ENCODE results near the gene DNAJC13. TPM values are rescaled to one million over a fixed set of nuclear protein-coding genes. Genes with fewer than 3 reads are reported as not detected.

DNAJC13 gene
- total RNA-seq, 1 experiment from 2014 or later = 33.0 TPM

DNA sequence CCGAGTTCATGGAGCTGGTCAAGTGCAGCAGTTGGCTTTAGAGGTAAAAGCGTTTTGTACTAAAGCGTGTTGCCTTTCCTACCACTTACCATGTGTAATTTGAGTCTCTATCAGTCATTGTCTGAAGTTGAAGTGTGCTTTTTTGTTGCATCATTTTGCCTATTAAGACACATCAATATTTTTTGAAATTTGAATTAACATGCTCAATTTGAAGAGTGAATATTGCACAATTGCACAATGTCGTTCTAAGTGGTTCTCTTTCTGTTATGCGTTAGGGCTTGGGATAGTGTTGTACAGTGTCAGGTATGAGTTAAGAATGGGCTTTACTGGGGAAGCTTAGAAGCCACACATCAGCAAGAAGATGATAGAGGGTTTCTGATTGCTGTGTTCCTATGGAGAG lies 95.8 kb downstream of the DNAJC13 start:
- Mint-ChIP-seq H3K27me3 (ENCODE audit: insufficient read depth, unreplicated experiment) (no peaks in the 10 kb centered on the region), H3K4me1 (ENCODE audit: insufficient read depth, unreplicated experiment) (no peaks in the 10 kb centered on the region), H3K4me3 (ENCODE audit: unreplicated experiment) (no peak overlapping the region), H3K9me3 (ENCODE audit: unreplicated experiment) (no peaks in the 10 kb centered on the region), H3K27ac (ENCODE audit: low read depth, unreplicated experiment) (no peak overlapping the region), H3K36me3 (ENCODE audit: insufficient read depth, unreplicated experiment) (peaks cover 72% of the 10 kb centered on the region)
- DNase-seq (ENCODE audit: unreplicated experiment) = no peak
- BruUV-seq (replicated peaks) = no TSS peak
- CTCF ChIA-PET = interaction anchor here (0.7 to 0.9 kb wide), 2 partner anchors 23 to 161 kb away, joined by 3 read pairs; no protein-coding TSS in a partner anchor
- intact Hi-C loops (cut with micrococcal nuclease) = no loop called here
- TF ChIP-seq, protein P1, sequence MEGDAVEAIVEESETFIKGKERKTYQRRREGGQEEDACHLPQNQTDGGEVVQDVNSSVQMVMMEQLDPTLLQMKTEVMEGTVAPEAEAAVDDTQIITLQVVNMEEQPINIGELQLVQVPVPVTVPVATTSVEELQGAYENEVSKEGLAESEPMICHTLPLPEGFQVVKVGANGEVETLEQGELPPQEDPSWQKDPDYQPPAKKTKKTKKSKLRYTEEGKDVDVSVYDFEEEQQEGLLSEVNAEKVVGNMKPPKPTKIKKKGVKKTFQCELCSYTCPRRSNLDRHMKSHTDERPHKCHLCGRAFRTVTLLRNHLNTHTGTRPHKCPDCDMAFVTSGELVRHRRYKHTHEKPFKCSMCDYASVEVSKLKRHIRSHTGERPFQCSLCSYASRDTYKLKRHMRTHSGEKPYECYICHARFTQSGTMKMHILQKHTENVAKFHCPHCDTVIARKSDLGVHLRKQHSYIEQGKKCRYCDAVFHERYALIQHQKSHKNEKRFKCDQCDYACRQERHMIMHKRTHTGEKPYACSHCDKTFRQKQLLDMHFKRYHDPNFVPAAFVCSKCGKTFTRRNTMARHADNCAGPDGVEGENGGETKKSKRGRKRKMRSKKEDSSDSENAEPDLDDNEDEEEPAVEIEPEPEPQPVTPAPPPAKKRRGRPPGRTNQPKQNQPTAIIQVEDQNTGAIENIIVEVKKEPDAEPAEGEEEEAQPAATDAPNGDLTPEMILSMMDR (IDR thresholded peaks at IDR 0.05; ENCODE audit: unreplicated experiment) = no peak
- POLR2A ChIA-PET = interaction anchor here (1.2 kb wide), 1 partner anchor 10 kb away, joined by 4 read pairs; no protein-coding TSS in a partner anchor

- no peak for DNase-seq (ENCODE audit: unreplicated experiment)
- Mint-ChIP-seq H3K4me1 (ENCODE audit: insufficient read depth, unreplicated experiment) (no peaks in the 10 kb centered on the region), H3K9me3 (ENCODE audit: unreplicated experiment) (no peaks in the 10 kb centered on the region), H3K27me3 (ENCODE audit: insufficient read depth, unreplicated experiment) (no peaks in the 10 kb centered on the region), H3K4me3 (ENCODE audit: unreplicated experiment) (no peak overlapping the region), H3K36me3 (ENCODE audit: insufficient read depth, unreplicated experiment) (peaks cover 85% of the 10 kb centered on the region), H3K27ac (ENCODE audit: low read depth, unreplicated experiment) (no peak overlapping the region)
- intact Hi-C loops (cut with micrococcal nuclease) = no loop called here
- TF ChIP-seq, protein P1 (IDR thresholded peaks at IDR 0.05; ENCODE audit: unreplicated experiment) = no peak
- CTCF ChIA-PET = no interaction called here
- no TSS peak for BruUV-seq (replicated peaks)
- POLR2A ChIA-PET = no interaction called here
Observed at GRCh38 chr3:132517311-132517710, 100.0 kb downstream of the DNAJC13 start.

- H3K27me3 Mint-ChIP-seq (ENCODE audit: insufficient read depth, unreplicated experiment) = no peaks in the 10 kb centered on the region
- no TSS peak for BruUV-seq (replicated peaks)
- POLR2A ChIA-PET = no interaction called here
- H3K4me3 Mint-ChIP-seq (ENCODE audit: unreplicated experiment) = no peak overlapping the region
- CTCF ChIA-PET = interaction anchor here (3.8 to 4.3 kb wide), 2 partner anchors 17 to 122 kb away, joined by 13 to 35 read pairs; no protein-coding TSS in a partner anchor
- H3K27ac Mint-ChIP-seq (ENCODE audit: low read depth, unreplicated experiment) = no peak overlapping the region
- no peak for DNase-seq (ENCODE audit: unreplicated experiment)
- TF ChIP-seq, protein P1 (IDR thresholded peaks at IDR 0.05; ENCODE audit: unreplicated experiment) = no peak
- no peaks in the 10 kb centered on the region for H3K9me3 Mint-ChIP-seq (ENCODE audit: unreplicated experiment)
- H3K4me1 Mint-ChIP-seq (ENCODE audit: insufficient read depth, unreplicated experiment) = no peaks in the 10 kb centered on the region
- intact Hi-C loops (cut with micrococcal nuclease) = no loop called here
- H3K36me3 Mint-ChIP-seq (ENCODE audit: insufficient read depth, unreplicated experiment) = peaks cover 92% of the 10 kb centered on the region
Observed at GRCh38 chr3:132519914-132520313, 102.6 kb downstream of the DNAJC13 start.

DNA sequence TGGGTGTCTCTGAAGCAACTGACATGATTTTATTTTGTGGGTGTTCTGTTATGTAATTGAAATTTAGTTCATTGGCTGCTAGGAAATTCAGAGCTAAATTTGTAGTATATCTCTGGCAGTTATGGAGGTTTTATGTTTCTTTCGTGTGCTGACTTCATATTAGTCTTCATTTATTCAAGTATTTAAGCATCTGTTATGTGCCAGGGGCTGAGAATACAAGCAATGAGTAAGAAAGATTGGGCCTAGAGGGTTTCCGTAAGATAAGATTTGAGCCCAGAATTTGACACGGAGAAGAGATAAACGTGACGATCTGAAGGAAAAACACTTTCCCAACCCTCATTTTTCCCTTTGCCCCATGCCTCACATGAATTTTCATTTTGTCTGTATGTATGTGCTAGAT lies 104.6 kb downstream of the DNAJC13 start:
- Mint-ChIP-seq H3K27me3 (ENCODE audit: insufficient read depth, unreplicated experiment) (no peaks in the 10 kb centered on the region), H3K4me3 (ENCODE audit: unreplicated experiment) (no peak overlapping the region), H3K4me1 (ENCODE audit: insufficient read depth, unreplicated experiment) (no peaks in the 10 kb centered on the region), H3K27ac (ENCODE audit: low read depth, unreplicated experiment) (no peak overlapping the region), H3K36me3 (ENCODE audit: insufficient read depth, unreplicated experiment) (peaks cover 92% of the 10 kb centered on the region), H3K9me3 (ENCODE audit: unreplicated experiment) (no peaks in the 10 kb centered on the region)
- TF ChIP-seq, protein P1 (IDR thresholded peaks at IDR 0.05; ENCODE audit: unreplicated experiment) = no peak
- no TSS peak for BruUV-seq (replicated peaks)
- intact Hi-C loops (cut with micrococcal nuclease) = no loop called here
- POLR2A ChIA-PET = interaction anchor here (1.1 kb wide), 1 partner anchor 137 kb away, joined by 4 read pairs; the partner anchor contains the start of gene ACAD11
- no peak for DNase-seq (ENCODE audit: unreplicated experiment)
- CTCF ChIA-PET = interaction anchor here (0.7 to 4.3 kb wide), 6 partner anchors 9 to 120 kb away, joined by 3 to 35 read pairs (median 4); no protein-coding TSS in a partner anchor
